Panc1 (cell line): ENCODE data around the gene ARL2. TPM values are rescaled to one million over a fixed set of nuclear protein-coding genes. Genes with fewer than 3 reads are reported as not detected.

Experiments
- ATAC-seq: fragments of 200-7000 bp; cut with Tn5 transposase; 2 replicates; pipeline ENCODE4 v1.9.1; 2020; ENCODE audit warnings: mild to moderate bottlenecking, moderate library complexity
- BruUV-seq: library from RNA; stranded (reverse); fragments of 400-500 nt; replicated peaks from 2 replicates; lab custom pipeline; 2021; lab: Mats Ljungman, UMichigan
- CTCF ChIA-PET: fragments of 300-600 bp; sonication (Branson Sonifier 250); formaldehyde crosslinking; loops from one replicate; lab custom pipeline; 2022; ENCODE audit warnings: antibody characterized with exemption; lab: Charles Lee
- POLR2A ChIA-PET: fragments of 300-600 bp; sonication (Branson Sonifier 250); formaldehyde crosslinking; loops from one replicate; lab custom pipeline; 2022; ENCODE audit warnings: antibody characterized with exemption; lab: Charles Lee
- DNase-seq: peaks from one replicate; pipeline ENCODE4 v3.0.0-alpha.2; 2010; ENCODE audit warnings: low read depth, low spot score
- H3K27ac ChIP-seq: 2 replicates; pipeline ENCODE4 v1.5.1; 2011; ENCODE audit warnings: mild to moderate bottlenecking, low read length, inconsistent platforms
- H3K27me3 ChIP-seq: fragments of 200-500 bp; sonication (Bioruptor generic); 2 replicates; pipeline ENCODE4 v1.6.0; 2014; ENCODE audit warnings: low read length, inconsistent platforms; ENCODE audit not compliant: control insufficient read depth, insufficient read depth
- H3K36me3 ChIP-seq: fragments of 200-500 bp; sonication (Bioruptor generic); 2 replicates; pipeline ENCODE4 v1.5.1; 2014; ENCODE audit warnings: inconsistent platforms, mild to moderate bottlenecking, low read length, moderate library complexity; ENCODE audit not compliant: control insufficient read depth, insufficient read depth
- H3K4me1 ChIP-seq: 2 replicates; pipeline ENCODE4 v1.5.1; 2011; ENCODE audit warnings: inconsistent platforms, mild to moderate bottlenecking, low read length, moderate library complexity; ENCODE audit not compliant: control insufficient read depth, insufficient read depth
- H3K4me3 ChIP-seq, 2 experiments: 2 replicates each; pipeline ENCODE4 v1.5.1; 2011 to 2012; ENCODE audit warnings: low read depth in 2 of 2, low read length in 2 of 2, mild to moderate bottlenecking in 2 of 2, inconsistent platforms in 1 of 2, moderate library complexity in 1 of 2
- H3K9me3 ChIP-seq: fragments of 200-500 bp; sonication (Bioruptor generic); 2 replicates; pipeline ENCODE4 v1.5.1; 2014; ENCODE audit warnings: low read depth, mild to moderate bottlenecking, inconsistent platforms, low read length, moderate library complexity; ENCODE audit not compliant: control insufficient read depth, insufficient read depth
- POLR2AphosphoS5 ChIP-seq: IDR thresholded peaks from 2 replicates; pipeline ENCODE4 v1.6.1; 2012; ENCODE audit warnings: mild to moderate bottlenecking, low read depth, low read length, moderate library complexity
- REST ChIP-seq, 2 experiments: IDR thresholded peaks; 2 replicates each; pipeline ENCODE4 v1.6.1; 2011 to 2012; ENCODE audit warnings: low read depth in 2 of 2, control low read depth in 1 of 2, low read length in 1 of 2, mild to moderate bottlenecking in 1 of 2, moderate library complexity in 1 of 2; ENCODE audit not compliant: insufficient read depth in 1 of 2
- SIN3A ChIP-seq: IDR thresholded peaks from 2 replicates; pipeline ENCODE4 v1.6.1; 2012; ENCODE audit warnings: low read depth, mild to moderate bottlenecking, low read length, moderate library complexity, borderline replicate concordance; ENCODE audit not compliant: insufficient read depth
- TCF7L2 ChIP-seq: IDR thresholded peaks from 2 replicates; pipeline ENCODE4 v1.6.1; 2011; ENCODE audit warnings: mild to moderate bottlenecking, low read depth, low read length, inconsistent platforms
- in situ Hi-C: cut with HindIII; loops from 2 replicates; pipeline ENCODE4 v1.10.0; 2016; ENCODE audit warnings: low sequenced_read_pairs, low pct_unique_long_range_greater_than_20kb
- intact Hi-C: fragments of 100-400 bp; cut with micrococcal nuclease; formaldehyde crosslinking; loops from one replicate; pipeline ENCODE4 v1.10.0; 2022; ENCODE audit not compliant: unreplicated experiment
- total RNA-seq: library from RNA; stranded (reverse); gene quantifications from one replicate; pipeline ENCODE4 v1.2.1, GENCODE V29; 2021; ENCODE audit not compliant: unreplicated experiment
- TF ChIP-seq, protein P1 (sequence below): fragments of 450-650 bp; IDR thresholded peaks from 2 replicates; pipeline ENCODE4 v1.5.1; 2017; ENCODE audit warnings: mild to moderate bottlenecking

The ARL2 gene
- total RNA-seq, 1 experiment from 2014 or later: 177 TPM

GRCh38 chr11:65047581-65048422 is 33.8 kb downstream of the ARL2 start:
- H3K9me3 ChIP-seq: no peaks in the 10 kb centered on the region
- H3K4me3 ChIP-seq: no peak overlapping the region
- BruUV-seq: no TSS peak
- in situ Hi-C loops (no loop called here), intact Hi-C loops (no loop called here)
- ChIA-PET CTCF (no interaction called here), POLR2A (interaction anchor here (0.6 kb wide), 1 partner anchor 42 kb away, joined by 3 read pairs; no protein-coding TSS in a partner anchor)
- H3K36me3 ChIP-seq: no peaks in the 10 kb centered on the region
- no peaks in the 10 kb centered on the region for H3K27me3 ChIP-seq
- DNase-seq (no peak), ATAC-seq (no peak)
- H3K4me1 ChIP-seq: peaks cover 6% of the 10 kb centered on the region
- TF ChIP-seq SIN3A: no peak
- no peak for TF ChIP-seq TCF7L2
- no peak for TF ChIP-seq REST (IDR thresholded peaks at IDR 0.05; ENCODE audit: insufficient read depth in 1 of 2, low read depth in 2 of 2, low read length in 1 of 2)
- TF ChIP-seq, protein P1, sequence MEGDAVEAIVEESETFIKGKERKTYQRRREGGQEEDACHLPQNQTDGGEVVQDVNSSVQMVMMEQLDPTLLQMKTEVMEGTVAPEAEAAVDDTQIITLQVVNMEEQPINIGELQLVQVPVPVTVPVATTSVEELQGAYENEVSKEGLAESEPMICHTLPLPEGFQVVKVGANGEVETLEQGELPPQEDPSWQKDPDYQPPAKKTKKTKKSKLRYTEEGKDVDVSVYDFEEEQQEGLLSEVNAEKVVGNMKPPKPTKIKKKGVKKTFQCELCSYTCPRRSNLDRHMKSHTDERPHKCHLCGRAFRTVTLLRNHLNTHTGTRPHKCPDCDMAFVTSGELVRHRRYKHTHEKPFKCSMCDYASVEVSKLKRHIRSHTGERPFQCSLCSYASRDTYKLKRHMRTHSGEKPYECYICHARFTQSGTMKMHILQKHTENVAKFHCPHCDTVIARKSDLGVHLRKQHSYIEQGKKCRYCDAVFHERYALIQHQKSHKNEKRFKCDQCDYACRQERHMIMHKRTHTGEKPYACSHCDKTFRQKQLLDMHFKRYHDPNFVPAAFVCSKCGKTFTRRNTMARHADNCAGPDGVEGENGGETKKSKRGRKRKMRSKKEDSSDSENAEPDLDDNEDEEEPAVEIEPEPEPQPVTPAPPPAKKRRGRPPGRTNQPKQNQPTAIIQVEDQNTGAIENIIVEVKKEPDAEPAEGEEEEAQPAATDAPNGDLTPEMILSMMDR: no peak
- TF ChIP-seq POLR2AphosphoS5: no peak
- H3K27ac ChIP-seq: no peak overlapping the region

DNA sequence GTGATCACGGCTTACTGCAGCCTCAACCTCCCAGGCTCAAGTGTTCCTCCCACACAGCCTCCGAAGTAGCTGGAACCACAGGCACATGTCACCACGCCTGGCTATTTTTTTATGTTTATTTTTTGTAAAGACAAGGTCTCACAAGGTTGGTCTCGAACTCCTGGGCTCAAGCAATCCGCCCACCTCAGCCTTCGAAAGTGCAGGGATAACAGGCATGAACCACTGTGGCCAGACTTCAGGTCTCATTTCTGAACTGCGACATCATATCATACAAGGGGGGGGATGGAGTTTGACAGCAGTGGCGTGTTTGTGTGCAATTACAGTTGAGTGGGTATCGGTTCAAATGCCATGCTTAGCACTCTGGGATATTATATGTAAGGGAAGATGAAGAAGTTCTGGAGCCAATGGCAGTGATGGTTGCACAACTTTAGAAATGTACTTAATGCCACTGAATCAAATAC is 37.5 kb downstream of the ARL2 start:
- BruUV-seq: no TSS peak

More for the DNA sequence above, 37.5 kb downstream of the ARL2 start:
- DNase-seq: no peak
- Histone ChIP-seq H3K27me3 (no peaks in the 10 kb centered on the region), H3K36me3 (no peaks in the 10 kb centered on the region), H3K4me3 (no peak overlapping the region), H3K27ac (no peak overlapping the region), H3K9me3 (no peaks in the 10 kb centered on the region), H3K4me1 (no peaks in the 10 kb centered on the region)
- ChIA-PET POLR2A (interaction anchor here (0.7 kb wide), 1 partner anchor 10 kb away, joined by 11 read pairs; the partner anchor contains the start of gene SAC3D1), CTCF (interaction anchor here (0.6 kb wide), 1 partner anchor 13 kb away, joined by 15 read pairs; no protein-coding TSS in a partner anchor)
- intact Hi-C loops (no loop called here), in situ Hi-C loops (no loop called here)
- TF ChIP-seq POLR2AphosphoS5 (no peak), SIN3A (no peak), TCF7L2 (no peak), REST (IDR thresholded peaks at IDR 0.05; ENCODE audit: insufficient read depth in 1 of 2, low read depth in 2 of 2, low read length in 1 of 2) (no peak)
- TF ChIP-seq, protein P1: no peak
- no peak for ATAC-seq
